HepG2 (cell line): Measurements from ENCODE around the gene EVA1C.

ENCODE experiments used
- ELF4 ChIP-seq: sonication (generic); formaldehyde crosslinking; IDR thresholded peaks from 2 replicates; pipeline ENCODE4 v1.5.0; 2020; ENCODE audit warnings: missing genetic modification reagents, mild to moderate bottlenecking, moderate library complexity, borderline replicate concordance
- HINFP ChIP-seq: sonication (generic); formaldehyde crosslinking; IDR thresholded peaks from 2 replicates; pipeline ENCODE4 v1.4.0; 2020; ENCODE audit warnings: low read depth, mild to moderate bottlenecking, missing genetic modification reagents
- HOXA5 ChIP-seq: sonication (generic); formaldehyde crosslinking; IDR thresholded peaks from 2 replicates; pipeline ENCODE4 v1.4.0; 2020; ENCODE audit warnings: missing genetic modification reagents
- MAZ ChIP-seq, 2 experiments: sonication (generic) in 1 of 2; formaldehyde crosslinking in 1 of 2; IDR thresholded peaks; 2 replicates each; pipeline versions ENCODE4 v1.5.0 to v1.6.1; 2012 to 2020; ENCODE audit warnings: low read depth in 2 of 2, mild to moderate bottlenecking in 2 of 2, borderline replicate concordance in 1 of 2, improper control_type of control experiment in 1 of 2, low read length in 1 of 2, missing genetic modification reagents in 1 of 2, moderate library complexity in 1 of 2
- SETDB1 ChIP-seq: sonication (generic); formaldehyde crosslinking; IDR thresholded peaks from 2 replicates; pipeline ENCODE4 v1.5.1; 2020; ENCODE audit warnings: missing genetic modification reagents, mild to moderate bottlenecking, borderline replicate concordance
- SP2 ChIP-seq: sonication (generic); formaldehyde crosslinking; IDR thresholded peaks from 2 replicates; pipeline ENCODE4 v1.5.1; 2020; ENCODE audit warnings: mild to moderate bottlenecking, missing genetic modification reagents
- TF ChIP-seq, protein P1 (sequence below): sonication (generic); formaldehyde crosslinking; IDR thresholded peaks from 2 replicates; pipeline ENCODE4 v1.4.0; 2020; ENCODE audit warnings: missing genetic modification reagents
- TF ChIP-seq, protein P2 (sequence below): sonication (generic); formaldehyde crosslinking; IDR thresholded peaks from 2 replicates; pipeline ENCODE4 v1.5.1; 2020; ENCODE audit warnings: missing genetic modification reagents, mild to moderate bottlenecking, borderline replicate concordance

GRCh38 chr21:32380940-32381339 is 31.6 kb upstream of the EVA1C start:
- TF ChIP-seq, protein P1, sequence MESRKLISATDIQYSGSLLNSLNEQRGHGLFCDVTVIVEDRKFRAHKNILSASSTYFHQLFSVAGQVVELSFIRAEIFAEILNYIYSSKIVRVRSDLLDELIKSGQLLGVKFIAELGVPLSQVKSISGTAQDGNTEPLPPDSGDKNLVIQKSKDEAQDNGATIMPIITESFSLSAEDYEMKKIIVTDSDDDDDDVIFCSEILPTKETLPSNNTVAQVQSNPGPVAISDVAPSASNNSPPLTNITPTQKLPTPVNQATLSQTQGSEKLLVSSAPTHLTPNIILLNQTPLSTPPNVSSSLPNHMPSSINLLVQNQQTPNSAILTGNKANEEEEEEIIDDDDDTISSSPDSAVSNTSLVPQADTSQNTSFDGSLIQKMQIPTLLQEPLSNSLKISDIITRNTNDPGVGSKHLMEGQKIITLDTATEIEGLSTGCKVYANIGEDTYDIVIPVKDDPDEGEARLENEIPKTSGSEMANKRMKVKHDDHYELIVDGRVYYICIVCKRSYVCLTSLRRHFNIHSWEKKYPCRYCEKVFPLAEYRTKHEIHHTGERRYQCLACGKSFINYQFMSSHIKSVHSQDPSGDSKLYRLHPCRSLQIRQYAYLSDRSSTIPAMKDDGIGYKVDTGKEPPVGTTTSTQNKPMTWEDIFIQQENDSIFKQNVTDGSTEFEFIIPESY (CRISPR knock-in tag), result no peak
- no peak for TF ChIP-seq MAZ (IDR thresholded peaks at IDR 0.05; ENCODE audit: borderline replicate concordance, low read depth, low read length)
- no peak for TF ChIP-seq MAZ (CRISPR knock-in tag; IDR thresholded peaks at IDR 0.05; ENCODE audit: low read depth)
- TF ChIP-seq SETDB1, result no peak
- TF ChIP-seq, protein P2, sequence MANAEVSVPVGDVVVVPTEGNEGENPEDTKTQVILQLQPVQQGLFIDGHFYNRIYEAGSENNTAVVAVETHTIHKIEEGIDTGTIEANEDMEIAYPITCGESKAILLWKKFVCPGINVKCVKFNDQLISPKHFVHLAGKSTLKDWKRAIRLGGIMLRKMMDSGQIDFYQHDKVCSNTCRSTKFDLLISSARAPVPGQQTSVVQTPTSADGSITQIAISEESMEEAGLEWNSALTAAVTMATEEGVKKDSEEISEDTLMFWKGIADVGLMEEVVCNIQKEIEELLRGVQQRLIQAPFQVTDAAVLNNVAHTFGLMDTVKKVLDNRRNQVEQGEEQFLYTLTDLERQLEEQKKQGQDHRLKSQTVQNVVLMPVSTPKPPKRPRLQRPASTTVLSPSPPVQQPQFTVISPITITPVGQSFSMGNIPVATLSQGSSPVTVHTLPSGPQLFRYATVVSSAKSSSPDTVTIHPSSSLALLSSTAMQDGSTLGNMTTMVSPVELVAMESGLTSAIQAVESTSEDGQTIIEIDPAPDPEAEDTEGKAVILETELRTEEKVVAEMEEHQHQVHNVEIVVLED (CRISPR knock-in tag), result no peak
- no peak for TF ChIP-seq SP2 (CRISPR knock-in tag)
- no peak for TF ChIP-seq HINFP (CRISPR knock-in tag)
- TF ChIP-seq HOXA5 (CRISPR knock-in tag), result no peak
- no peak for TF ChIP-seq ELF4 (CRISPR knock-in tag)
